CD4-positive, alpha-beta T cell (primary cell): ENCODE data around the gene PPDPF. TPM values are rescaled to one million over a fixed set of nuclear protein-coding genes. Genes with fewer than 3 reads are reported as not detected.

ENCODE experiments used
- ATAC-seq: fragments of 200-7000 bp; cut with Tn5 transposase; one replicate; pipeline ENCODE4 v1.10.0; 2022; ENCODE audit warnings: mild to moderate bottlenecking; ENCODE audit not compliant: poor library complexity
- CTCF ChIA-PET: fragments of 350-600 bp; sonication (Branson Sonifier 250); formaldehyde crosslinking; loops from one replicate; lab custom pipeline; 2021; ENCODE audit warnings: antibody characterized with exemption, inconsistent platforms; lab: Charles Lee
- POLR2A ChIA-PET: fragments of 350-600 bp; sonication (Branson Sonifier 250); formaldehyde crosslinking; loops from one replicate; lab custom pipeline; 2021; ENCODE audit warnings: antibody characterized with exemption, inconsistent platforms; lab: Charles Lee
- DNase-seq, 14 experiments: peaks; one replicate each; pipeline ENCODE4 v3.0.0-alpha.2; 2013 to 2020; ENCODE audit warnings: mixed read lengths in 2 of 14
- H3K27ac ChIP-seq, 2 donors: one replicate each; pipeline versions ENCODE4 v1.5.1 to v1.7.0; 2013; ENCODE audit warnings: low read length in 2 of 2, low read depth in 1 of 2, mild to moderate bottlenecking in 1 of 2
- H3K27me3 ChIP-seq, 2 experiments: 1 replicate in 1 of 2; 2 replicates in 1 of 2; pipeline versions ENCODE4 v1.6.1 to v1.7.0; 2013; ENCODE audit warnings: low read length in 2 of 2, control low read depth in 1 of 2, mild to moderate bottlenecking in 1 of 2, moderate library complexity in 1 of 2; ENCODE audit not compliant: insufficient read depth in 2 of 2, control insufficient read depth in 1 of 2
- H3K36me3 ChIP-seq: one replicate; pipeline ENCODE4 v1.6.1; 2013; ENCODE audit warnings: low read length, control low read depth; ENCODE audit not compliant: insufficient read depth
- H3K4me1 ChIP-seq: one replicate; pipeline ENCODE4 v1.6.1; 2013; ENCODE audit warnings: low read length, control low read depth; ENCODE audit not compliant: insufficient read depth
- H3K4me3 ChIP-seq: one replicate; pipeline ENCODE4 v1.5.1; 2013; ENCODE audit warnings: mild to moderate bottlenecking, low read length, moderate library complexity
- H3K9me3 ChIP-seq, 2 experiments: 1 replicate in 1 of 2; 2 replicates in 1 of 2; pipeline versions ENCODE4 v1.6.1 to v1.7.0; 2013; ENCODE audit warnings: low read length in 2 of 2, mild to moderate bottlenecking in 2 of 2, control low read depth in 1 of 2, moderate library complexity in 1 of 2; ENCODE audit not compliant: control insufficient read depth in 1 of 2, insufficient read depth in 1 of 2
- H3K27ac Mint-ChIP-seq: one replicate; pipeline ENCODE4 v1.8.0; 2020; ENCODE audit warnings: mixed read lengths
- H3K27me3 Mint-ChIP-seq: one replicate; pipeline ENCODE4 v1.8.0; 2021; ENCODE audit warnings: mixed read lengths
- H3K36me3 Mint-ChIP-seq: one replicate; pipeline ENCODE4 v1.8.0; 2021; ENCODE audit warnings: low read depth, mixed read lengths
- H3K4me1 Mint-ChIP-seq: one replicate; pipeline ENCODE4 v1.8.0; 2021; ENCODE audit warnings: low read depth, mixed read lengths
- H3K4me3 Mint-ChIP-seq: one replicate; pipeline ENCODE4 v1.8.0; 2020; ENCODE audit warnings: mild to moderate bottlenecking, mixed read lengths
- H3K9me3 Mint-ChIP-seq: one replicate; pipeline ENCODE4 v1.8.0; 2020; ENCODE audit warnings: mixed read lengths
- CTCF ChIP-seq: fragments of 200-600 bp; IDR thresholded peaks from one replicate; pipeline ENCODE4 v1.8.0; 2022; ENCODE audit warnings: antibody characterized with exemption, mild to moderate bottlenecking
- intact Hi-C, 2 experiments: fragments of 100-400 bp; cut with DNase I in 1 of 2; cut with micrococcal nuclease in 1 of 2; formaldehyde crosslinking; loops; one replicate each; pipeline versions ENCODE4 v1.15.1 to v1.9.0; 2023 to 2025; cut with DNase I, micrococcal nuclease
- total RNA-seq, 174 experiments: library from RNA in 2 of 174; stranded (reverse) in 2 of 174; gene quantifications; one replicate each; pipeline ENCODE4 v1.2.3 and lab custom pipeline; 2021 to 2026

The PPDPF gene
- total RNA-seq, 2 experiments from 2014 or later: 249 to 251 TPM

GRCh38 chr20:63496596-63497120 is 23.9 kb upstream of the PPDPF start:
- H3K4me3 ChIP-seq: peak overlapping the region; percentile 18
- TF ChIP-seq CTCF: no peak
- Mint-ChIP-seq H3K9me3 (no peaks in the 10 kb centered on the region), H3K36me3 (no peaks in the 10 kb centered on the region), H3K27ac (no peak overlapping the region), H3K27me3 (peaks cover 26% of the 10 kb centered on the region), H3K4me1 (peaks cover 5% of the 10 kb centered on the region), H3K4me3 (peak overlapping the region; percentile 58)
- H3K27ac ChIP-seq: no peak overlapping the region
- peaks cover 33% of the 10 kb centered on the region for H3K4me1 ChIP-seq
- H3K27me3 ChIP-seq: peaks cover 26 to 32% of the 10 kb centered on the region in 2 experiments
- DNase-seq: no peak
- ChIA-PET POLR2A (interaction anchor here (0.7 to 1.8 kb wide), 2 partner anchors 24 to 41 kb away, joined by 3 to 16 read pairs; partner anchors contain the start of genes PPDPF and PTK6), CTCF (interaction anchor here (1.2 to 2.2 kb wide), 7 partner anchors 11 to 477 kb away, joined by 3 to 11 read pairs (median 4); partner anchors contain the start of genes PPDPF, PTK6 and RTEL1)
- no peak for ATAC-seq
- no peaks in the 10 kb centered on the region for H3K36me3 ChIP-seq
- peaks cover 0 to 14% of the 10 kb centered on the region in 2 experiments for H3K9me3 ChIP-seq
- intact Hi-C loops: loop anchor here (1.0 to 5.0 kb wide), 4 partner anchors 23 to 626 kb away; no protein-coding TSS in a partner anchor

GRCh38 chr20:63497138-63497945 is 23.2 kb upstream of the PPDPF start:
- peaks cover 22% of the 10 kb centered on the region for H3K27me3 Mint-ChIP-seq

More at GRCh38 chr20:63497138-63497945, 23.2 kb upstream of the PPDPF start:
- CTCF ChIA-PET: interaction anchor here (1.2 to 2.2 kb wide), 6 partner anchors 10 to 477 kb away, joined by 3 to 11 read pairs (median 4); partner anchors contain the start of genes PPDPF, PTK6 and RTEL1
- H3K4me1 ChIP-seq: peaks cover 33% of the 10 kb centered on the region
- peaks cover 26 to 32% of the 10 kb centered on the region in 2 experiments for H3K27me3 ChIP-seq
- Mint-ChIP-seq H3K36me3 (no peaks in the 10 kb centered on the region), H3K9me3 (no peaks in the 10 kb centered on the region), H3K4me1 (peaks cover 5% of the 10 kb centered on the region), H3K4me3 (peak overlapping the region; percentile 58), H3K27ac (no peak overlapping the region)
- intact Hi-C loops: loop anchor here in 1 of 2 experiments (2.0 to 5.0 kb wide), 3 partner anchors 299 to 625 kb away; no protein-coding TSS in a partner anchor
- POLR2A ChIA-PET: interaction anchor here (1.8 kb wide), 1 partner anchor 23 kb away, joined by 16 read pairs; the partner anchor contains the start of gene PPDPF
- DNase-seq (peak in 1 of 14 experiments; percentile 38), ATAC-seq (no peak)
- H3K27ac ChIP-seq: no peak overlapping the region
- no peak for TF ChIP-seq CTCF
- peaks cover 0 to 14% of the 10 kb centered on the region in 2 experiments for H3K9me3 ChIP-seq
- no peaks in the 10 kb centered on the region for H3K36me3 ChIP-seq
- H3K4me3 ChIP-seq: no peak overlapping the region
